GM12872 (cell line): Measurements from ENCODE around the gene RPTN.

Source experiments
- CTCF ChIP-seq: IDR thresholded peaks from 3 replicates; pipeline ENCODE4 v1.5.1; 2011; ENCODE audit warnings: low read depth, mild to moderate bottlenecking, low read length, moderate library complexity; ENCODE audit not compliant: insufficient read depth

RPTN gene

DNA sequence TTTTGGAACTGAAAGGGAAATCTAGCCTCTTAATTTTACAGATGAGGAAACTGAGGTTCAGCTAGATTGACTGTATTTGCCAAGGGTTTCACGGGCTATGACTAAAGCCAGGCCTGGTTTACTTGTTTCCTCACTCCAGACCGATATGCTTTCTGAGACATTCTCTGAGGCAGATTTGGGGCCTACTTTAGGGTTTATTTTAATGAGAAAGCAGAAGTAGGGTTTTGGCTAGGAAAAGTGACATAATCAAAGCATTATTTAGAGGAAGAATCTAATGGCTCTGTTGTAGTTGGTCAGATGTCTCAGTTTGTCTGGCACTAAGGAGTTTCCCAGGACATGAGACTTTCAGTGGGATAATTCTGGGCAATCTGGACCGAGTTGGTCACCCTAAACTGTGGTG is 1.5 kb upstream of the RPTN start:
- TF ChIP-seq CTCF: no peak

DNA sequence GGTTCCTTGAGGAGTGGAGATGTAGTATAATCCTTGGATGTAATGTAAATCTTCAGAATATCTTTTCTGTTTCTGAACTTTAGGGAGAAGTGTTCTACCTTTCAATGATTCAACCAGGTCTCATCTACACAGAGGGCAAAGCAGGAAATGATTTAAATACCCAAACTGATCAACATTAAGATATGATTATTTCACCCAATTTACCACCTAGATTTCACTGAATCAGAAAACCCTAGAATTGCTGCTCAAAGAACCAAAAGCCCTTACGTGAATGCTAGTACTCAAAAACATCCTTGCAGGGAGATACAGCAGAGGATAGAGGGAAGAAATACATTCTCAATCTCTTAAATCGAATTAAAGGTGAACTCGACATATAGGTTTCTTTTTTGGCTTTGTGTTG is 5.0 kb downstream of the RPTN start:
- no peak for TF ChIP-seq CTCF

DNA sequence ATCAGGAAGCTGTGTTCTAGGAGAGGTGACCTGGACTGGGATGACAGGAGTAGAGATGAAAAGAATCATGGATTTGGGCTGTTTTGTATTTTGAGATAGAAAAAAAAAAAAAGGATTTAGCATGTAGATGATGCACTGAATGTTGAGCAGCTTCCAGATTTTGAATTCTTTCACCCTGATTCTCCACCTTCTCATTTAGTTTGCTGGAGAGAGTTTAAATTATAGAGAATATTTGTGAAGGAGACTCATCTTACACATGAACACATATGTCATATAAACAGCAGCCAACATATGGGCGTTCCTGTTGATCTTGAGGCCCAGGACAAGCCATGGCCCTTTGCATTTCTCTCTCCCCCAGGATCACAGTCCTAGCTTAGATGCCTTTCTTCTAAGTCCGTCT is 7.4 kb downstream of the RPTN start:
- no peak for TF ChIP-seq CTCF

GRCh38 chr1:152148981-152149380 is 10.0 kb downstream of the RPTN start:
- no peak for TF ChIP-seq CTCF

GRCh38 chr1:152148051-152148450 is 11.0 kb downstream of the RPTN start:
- no peak for TF ChIP-seq CTCF

GRCh38 chr1:152145769-152146168 is 13.3 kb downstream of the RPTN start:
- TF ChIP-seq CTCF: no peak

- no peak for TF ChIP-seq CTCF
Observed at GRCh38 chr1:152143150-152143887, 15.7 kb downstream of the RPTN start.
